H1 (cell line): ENCODE measurements around the gene PLCXD1. TPM values are rescaled to one million over a fixed set of nuclear protein-coding genes. Genes with fewer than 3 reads are reported as not detected.

Experiments
- CTCF ChIA-PET: fragments of 300-600 bp; sonication (Branson Sonifier 250); formaldehyde crosslinking; loops from one replicate; lab custom pipeline; 2021; ENCODE audit not compliant: partially characterized antibody; lab: Charles Lee
- POLR2A ChIA-PET: fragments of 300-600 bp; sonication (Branson Sonifier 250); formaldehyde crosslinking; loops from one replicate; lab custom pipeline; 2021; ENCODE audit warnings: inconsistent platforms; ENCODE audit not compliant: partially characterized antibody; lab: Charles Lee
- DNase-seq, 2 experiments: peaks; one replicate each; pipeline versions ENCODE4 v3.0.0 to v3.0.0-alpha.2; 2010 to 2022; ENCODE audit warnings: low spot score in 2 of 2, low read depth in 1 of 2, mixed read lengths in 1 of 2
- FAIRE-seq: peaks from 2 replicates; lab custom pipeline; 2011; peaks lifted over from hg19 to GRCh38; lab: Jason Lieb, UNC
- H2AFZ ChIP-seq: 2 replicates; pipeline ENCODE4 v1.8.1; 2012; ENCODE audit warnings: low read length, inconsistent platforms
- H2AK5ac ChIP-seq: 2 replicates; pipeline ENCODE4 v1.6.1; 2013; ENCODE audit warnings: low read depth, low read length
- H2BK120ac ChIP-seq: replicated peaks from 2 replicates; pipeline ENCODE3; 2013; ENCODE audit warnings: low read depth, low read length, inconsistent platforms
- H2BK12ac ChIP-seq: 2 replicates; pipeline ENCODE4 v1.6.1; 2013; ENCODE audit warnings: low read depth, low read length
- H2BK15ac ChIP-seq: 2 replicates; pipeline ENCODE4 v1.6.1; 2013; ENCODE audit warnings: low read length
- H2BK20ac ChIP-seq: 2 replicates; pipeline ENCODE4 v1.6.1; 2013; ENCODE audit warnings: low read length
- H2BK5ac ChIP-seq: 2 replicates; pipeline ENCODE4 v1.6.1; 2013; ENCODE audit warnings: low read depth, low read length
- H3K14ac ChIP-seq: 2 replicates; pipeline ENCODE4 v1.6.1; 2013; ENCODE audit warnings: inconsistent platforms; ENCODE audit not compliant: insufficient read length
- H3K18ac ChIP-seq: 2 replicates; pipeline ENCODE4 v1.6.1; 2013; ENCODE audit warnings: low read length; ENCODE audit errors: extremely low read depth
- H3K23ac ChIP-seq: 2 replicates; pipeline ENCODE4 v1.6.1; 2013; ENCODE audit warnings: inconsistent platforms; ENCODE audit not compliant: insufficient read length
- H3K23me2 ChIP-seq: 2 replicates; pipeline ENCODE4 v1.6.1; 2013; ENCODE audit warnings: low read depth, low read length
- H3K27ac ChIP-seq: 2 replicates; pipeline ENCODE4 v1.6.1; 2011; ENCODE audit warnings: low read depth, low read length, inconsistent platforms
- H3K27me3 ChIP-seq, 4 experiments: replicated peaks in 1 of 4; 1 replicate in 1 of 4; 2 replicates in 3 of 4; pipeline versions ENCODE4 v1.6.1 to v1.8.1; 2011 to 2013; ENCODE audit warnings: low read length in 3 of 4, mild to moderate bottlenecking in 3 of 4, inconsistent platforms in 2 of 4, mixed read lengths in 2 of 4, moderate library complexity in 1 of 4; ENCODE audit not compliant: control insufficient read depth in 3 of 4, insufficient read depth in 3 of 4; ENCODE audit errors: extremely low read depth in 1 of 4
- H3K36me3 ChIP-seq, 4 experiments: 2 replicates each; pipeline versions ENCODE4 v1.6.1 to v1.8.1; 2011 to 2013; ENCODE audit warnings: mild to moderate bottlenecking in 4 of 4, low read length in 3 of 4, moderate library complexity in 2 of 4, control low read depth in 1 of 4, inconsistent platforms in 1 of 4; ENCODE audit not compliant: insufficient read depth in 4 of 4, control insufficient read depth in 2 of 4
- H3K4ac ChIP-seq: replicated peaks from 2 replicates; pipeline ENCODE3; 2013; ENCODE audit warnings: low read length, low read depth, mixed read lengths, inconsistent platforms; ENCODE audit not compliant: insufficient read length
- H3K4me1 ChIP-seq, 4 experiments: replicated peaks in 1 of 4; 1 replicate in 1 of 4; 2 replicates in 3 of 4; pipeline versions ENCODE4 v1.6.1 to v1.8.1; 2011 to 2013; ENCODE audit warnings: low read length in 3 of 4, inconsistent platforms in 2 of 4, mixed read lengths in 1 of 4; ENCODE audit not compliant: insufficient read depth in 4 of 4, control insufficient read depth in 3 of 4
- H3K4me2 ChIP-seq, 2 experiments: 2 replicates each; pipeline versions ENCODE4 v1.6.1 to v1.8.1; 2011 to 2013; ENCODE audit warnings: low read depth in 2 of 2, low read length in 2 of 2, control low read depth in 1 of 2, inconsistent platforms in 1 of 2, mild to moderate bottlenecking in 1 of 2; ENCODE audit not compliant: insufficient read depth in 1 of 2
- H3K4me3 ChIP-seq, 4 experiments: fragments of 200-600, 300-600 bp in 1 of 4; sonication (generic), shearing (Covaris generic), sonication (Bioruptor Twin) in 1 of 4; 2 replicates each; pipeline versions ENCODE4 v1.5.1 to v1.8.1; 2011 to 2016; ENCODE audit warnings: low read length in 4 of 4, low read depth in 3 of 4, control low read depth in 2 of 4, inconsistent platforms in 2 of 4, mild to moderate bottlenecking in 2 of 4, mixed read lengths in 1 of 4, moderate library complexity in 1 of 4; ENCODE audit not compliant: insufficient read depth in 2 of 4; ENCODE audit errors: extremely low read depth in 1 of 4
- H3K56ac ChIP-seq: replicated peaks from 2 replicates; pipeline ENCODE3; 2013; ENCODE audit warnings: low read depth, mild to moderate bottlenecking, mixed read lengths, low read length, inconsistent platforms; ENCODE audit not compliant: insufficient read length
- H3K79me1 ChIP-seq: 2 replicates; pipeline ENCODE4 v1.6.1; 2013; ENCODE audit warnings: low read depth, low read length, control low read depth
- H3K79me2 ChIP-seq, 2 experiments: 2 replicates each; pipeline versions ENCODE4 v1.6.1 to v1.8.1; 2012 to 2013; ENCODE audit warnings: low read length in 2 of 2, mild to moderate bottlenecking in 2 of 2, inconsistent platforms in 1 of 2; ENCODE audit not compliant: insufficient read depth in 2 of 2, control insufficient read depth in 1 of 2
- H3K9ac ChIP-seq, 4 experiments: replicated peaks in 1 of 4; 1 replicate in 1 of 4; 2 replicates in 3 of 4; pipeline versions ENCODE4 v1.6.1 to v1.8.1; 2011 to 2013; ENCODE audit warnings: low read depth in 3 of 4, low read length in 3 of 4, control low read depth in 2 of 4, mild to moderate bottlenecking in 2 of 4, moderate library complexity in 2 of 4, inconsistent platforms in 1 of 4; ENCODE audit errors: extremely low read depth in 1 of 4
- H3K9me3 ChIP-seq, 2 experiments: 2 replicates each; pipeline versions ENCODE4 v1.6.1 to v1.8.1; 2012 to 2013; ENCODE audit warnings: mild to moderate bottlenecking in 2 of 2, moderate library complexity in 2 of 2, control low read depth in 1 of 2, inconsistent platforms in 1 of 2, low read depth in 1 of 2, low read length in 1 of 2, mixed read lengths in 1 of 2; ENCODE audit not compliant: insufficient read depth in 2 of 2
- H4K20me1 ChIP-seq, 2 experiments: replicated peaks in 1 of 2; 2 replicates each; pipeline versions ENCODE3 to v1.8.1; 2011 to 2013; ENCODE audit warnings: inconsistent platforms in 2 of 2, low read length in 2 of 2, mild to moderate bottlenecking in 1 of 2; ENCODE audit not compliant: insufficient read depth in 2 of 2, control insufficient read depth in 1 of 2
- H4K5ac ChIP-seq: 2 replicates; pipeline ENCODE4 v1.6.1; 2013; ENCODE audit warnings: low read length, low read depth, mixed read lengths, inconsistent platforms; ENCODE audit not compliant: insufficient read length
- H4K8ac ChIP-seq: 2 replicates; pipeline ENCODE4 v1.8.0; 2013; ENCODE audit warnings: mild to moderate bottlenecking, moderate library complexity, low read length, inconsistent platforms; ENCODE audit not compliant: insufficient read depth; ENCODE audit errors: extremely low read depth
- H4K91ac ChIP-seq: replicated peaks from 2 replicates; pipeline ENCODE3; 2013; ENCODE audit warnings: low read length, mixed read lengths, inconsistent platforms; ENCODE audit not compliant: insufficient read length
- ATF2 ChIP-seq: IDR thresholded peaks from 2 replicates; pipeline ENCODE4 v1.6.1; 2012; ENCODE audit warnings: low read length, inconsistent platforms
- CTCF ChIP-seq, 3 experiments: IDR thresholded peaks; 1 replicate in 2 of 3; 2 replicates in 1 of 3; pipeline versions ENCODE4 v1.5.1 to v1.6.1; 2011; ENCODE audit warnings: low read length in 3 of 3, mild to moderate bottlenecking in 3 of 3, inconsistent platforms in 2 of 3, low read depth in 1 of 3, moderate library complexity in 1 of 3; ENCODE audit not compliant: insufficient read depth in 1 of 3; ENCODE audit errors: control extremely low read depth in 1 of 3
- EGR1 ChIP-seq: IDR thresholded peaks from 2 replicates; pipeline ENCODE4 v1.6.1; 2011; ENCODE audit warnings: low read depth, low read length, borderline replicate concordance
- TCF12 ChIP-seq: IDR thresholded peaks from 2 replicates; pipeline ENCODE4 v1.6.1; 2011; ENCODE audit warnings: low read depth, mild to moderate bottlenecking, low read length
- TEAD4 ChIP-seq: IDR thresholded peaks from 2 replicates; pipeline ENCODE4 v1.6.1; 2012; ENCODE audit warnings: low read depth, low read length, inconsistent platforms, mixed read lengths
- USF2 ChIP-seq: IDR thresholded peaks from 2 replicates; pipeline ENCODE4 v1.6.1; 2011; ENCODE audit warnings: low read length, improper control_type of control experiment
- WGBS, 2 experiments: shearing (Covaris generic) in 1 of 2; methylation state at CpG; one replicate each; pipeline versions ENCODE4 v1.1.6 to v1.1.7; 2013 to 2015; ENCODE audit warnings: low lambda C conversion rate in 2 of 2, mixed read lengths in 2 of 2, inconsistent platforms in 1 of 2, low coverage in 1 of 2, missing lambda C conversion rate in 1 of 2; ENCODE audit not compliant: insufficient replicate concordance in 2 of 2, insufficient coverage in 1 of 2, insufficient read length in 1 of 2; ENCODE audit errors: extremely low coverage in 1 of 2, missing lambda C conversion rate in 1 of 2; 5-methylcytosine and 5-hydroxymethylcytosine counted together
- polyA plus RNA-seq, 7 experiments: library from polyadenylated mRNA; depleted of rRNA in 3 of 7; stranded (reverse) in 5 of 7; unstranded in 2 of 7; fragments of >200 nt in 5 of 7; fragments of 200-250 nt in 2 of 7; gene quantifications; 1 replicate in 5 of 7; 2 replicates in 1 of 7; 4 replicates in 1 of 7; pipeline versions ENCODE4 v1.2.1 to v1.2.3, GENCODE V29; 2011 to 2013; ENCODE audit warnings: missing spikeins in 2 of 7, mixed read lengths in 2 of 7
- total RNA-seq: library from RNA; stranded (reverse); fragmentation: NEBNext Ultra II Directional; extraction: Animal tissue kit (Norgen Biotek cat#: 25700); gene quantifications from 2 replicates; pipeline ENCODE4 v1.2.1, GENCODE V29; 2021

PLCXD1 gene
- total and polyA plus RNA-seq, 2 of the 8 experiments (the other 6 are each of a cell fraction or from before 2014, with no cell fraction given) = 93.6 to 124 TPM

DNA sequence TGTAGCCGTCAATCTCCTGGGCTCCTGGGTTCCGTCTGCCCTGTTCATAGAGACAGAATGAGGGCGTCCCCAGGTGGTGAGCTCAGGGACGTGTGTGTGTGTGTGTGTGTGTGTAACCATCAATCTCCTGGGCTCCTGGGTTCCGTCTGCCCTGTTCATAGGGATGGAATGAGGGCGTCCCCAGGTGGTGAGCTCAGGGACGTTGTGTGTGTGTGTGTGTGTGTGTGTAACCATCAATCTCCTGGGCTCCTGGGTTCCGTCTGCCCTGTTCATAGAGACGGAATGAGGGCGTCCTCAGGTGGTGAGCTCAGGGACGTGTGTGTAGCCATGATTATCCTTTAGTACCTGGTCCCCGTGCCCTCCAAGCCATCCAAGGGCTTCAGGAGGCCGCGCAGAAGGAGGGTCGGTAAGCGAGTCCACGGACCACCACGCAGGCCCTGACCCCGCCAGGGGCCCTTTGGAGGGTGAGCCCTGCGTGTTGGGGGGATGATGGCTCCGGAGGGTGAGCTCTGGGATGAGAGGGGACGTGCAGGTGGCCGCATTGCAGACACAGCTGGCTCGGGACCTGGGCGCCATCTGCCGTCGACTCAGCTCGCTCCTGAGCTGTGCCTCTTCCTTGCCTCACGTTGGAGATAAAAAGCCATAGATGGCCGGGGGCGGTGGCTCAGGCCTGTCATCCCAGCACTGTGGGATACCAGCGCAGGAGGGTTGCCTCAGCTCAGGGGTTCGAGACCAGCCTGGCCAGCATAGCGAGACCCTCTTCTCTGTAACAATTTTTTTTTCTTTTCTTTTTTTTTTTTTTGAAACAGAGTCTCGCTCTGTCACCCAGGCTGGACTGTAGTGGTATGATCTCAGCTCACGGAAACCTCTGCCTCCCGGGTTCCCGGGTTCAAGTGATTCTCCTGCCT is 42.8 kb downstream of the PLCXD1 start:
- H2BK15ac ChIP-seq = no peak overlapping the region
- H3K9ac ChIP-seq = no peak overlapping the region
- H2BK20ac ChIP-seq = no peak overlapping the region
- H3K79me2 ChIP-seq = peaks cover 0 to 2% of the 10 kb centered on the region in 2 experiments; a peak in 1 of 4 replicates
- H3K36me3 ChIP-seq = no peaks in the 10 kb centered on the region
- POLR2A ChIA-PET = no interaction called here
- peaks cover 0 to 6% (median 1%) of the 10 kb centered on the region in 4 experiments; a peak in 3 of 7 replicates for H3K4me1 ChIP-seq
- H2BK12ac ChIP-seq = no peak overlapping the region
- H4K20me1 ChIP-seq = no peaks in the 10 kb centered on the region
- no peak overlapping the region for H3K4me2 ChIP-seq
- no peak overlapping the region for H2AFZ ChIP-seq
- no peak overlapping the region for H4K5ac ChIP-seq
- no peak overlapping the region for H2BK120ac ChIP-seq
- DNase-seq (no peak), FAIRE-seq (peak; percentile 100)
- no peak overlapping the region for H4K91ac ChIP-seq
- no peak overlapping the region for H3K4ac ChIP-seq
- no peak overlapping the region for H3K56ac ChIP-seq
- no peak overlapping the region for H3K4me3 ChIP-seq
- no peaks in the 10 kb centered on the region for H3K27me3 ChIP-seq
- H2AK5ac ChIP-seq = no peak overlapping the region
- CTCF ChIA-PET = no interaction called here
- H3K9me3 ChIP-seq = no peaks in the 10 kb centered on the region
- peaks cover 8% of the 10 kb centered on the region; the same call in 1 of the 2 replicates for H3K23me2 ChIP-seq
- no peak overlapping the region for H3K14ac ChIP-seq
- no peaks in the 10 kb centered on the region; the same call in 1 of the 2 replicates for H3K79me1 ChIP-seq
- H3K23ac ChIP-seq = no peak overlapping the region
- no peak overlapping the region for H3K27ac ChIP-seq
- H2BK5ac ChIP-seq = no peak overlapping the region
- H3K18ac ChIP-seq = peak overlapping the region; percentile 10
- no peak overlapping the region for H4K8ac ChIP-seq
- 78% methylated on average over 30 of the region's 38 CpGs; no CpG with 5 or more reads in 1 of the 2 experiments for WGBS, 2 experiments
- TF ChIP-seq TEAD4 (no peak), CTCF (IDR thresholded peaks at IDR 0.05; ENCODE audit: control extremely low read depth in 1 of 3, insufficient read depth in 1 of 3, low read depth in 1 of 3, low read length in 3 of 3) (peak in 1 of 3 experiments; percentile 14; a peak in 2 of 4 replicates), ATF2 (0 out of 2 replicates have a peak, but pooled peaks have one; percentile 58), EGR1 (no peak), TCF12 (no peak), USF2 (no peak)
